Activated T-cell treated with anti-CD3 and anti-CD28 coated beads, Interleukin-2, amount 50 U/mL, for 48 hours (primary cell): ENCODE data around the gene GLTPD2.
A peak's percentile ranks its signal among the peaks of the same experiment; 100 is the strongest.

Source experiments
- DNase-seq, 2 experiments: peaks; one replicate each; pipeline ENCODE4 v3.0.0-alpha.2; 2020

The GLTPD2 gene

DNA sequence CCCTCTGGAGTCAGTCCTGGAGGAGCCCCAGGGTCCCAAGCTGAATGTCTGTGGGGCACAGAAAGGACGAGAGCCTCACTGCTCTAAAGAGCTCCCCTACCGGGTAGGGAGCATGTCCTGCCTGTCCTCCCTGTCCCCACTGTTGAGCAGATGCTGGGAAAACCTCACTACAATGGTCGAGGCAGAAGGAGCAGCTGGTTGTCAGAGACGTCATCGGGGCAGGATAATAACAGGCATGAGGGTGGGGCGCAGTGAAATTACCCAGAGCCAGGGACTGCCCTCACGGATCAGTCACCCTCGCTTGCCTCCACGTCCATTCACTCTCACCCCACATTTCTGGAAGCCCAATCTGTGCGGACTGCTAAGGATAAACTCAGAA lies 16.5 kb upstream of the GLTPD2 start:
- DNase-seq, result no peak

DNA sequence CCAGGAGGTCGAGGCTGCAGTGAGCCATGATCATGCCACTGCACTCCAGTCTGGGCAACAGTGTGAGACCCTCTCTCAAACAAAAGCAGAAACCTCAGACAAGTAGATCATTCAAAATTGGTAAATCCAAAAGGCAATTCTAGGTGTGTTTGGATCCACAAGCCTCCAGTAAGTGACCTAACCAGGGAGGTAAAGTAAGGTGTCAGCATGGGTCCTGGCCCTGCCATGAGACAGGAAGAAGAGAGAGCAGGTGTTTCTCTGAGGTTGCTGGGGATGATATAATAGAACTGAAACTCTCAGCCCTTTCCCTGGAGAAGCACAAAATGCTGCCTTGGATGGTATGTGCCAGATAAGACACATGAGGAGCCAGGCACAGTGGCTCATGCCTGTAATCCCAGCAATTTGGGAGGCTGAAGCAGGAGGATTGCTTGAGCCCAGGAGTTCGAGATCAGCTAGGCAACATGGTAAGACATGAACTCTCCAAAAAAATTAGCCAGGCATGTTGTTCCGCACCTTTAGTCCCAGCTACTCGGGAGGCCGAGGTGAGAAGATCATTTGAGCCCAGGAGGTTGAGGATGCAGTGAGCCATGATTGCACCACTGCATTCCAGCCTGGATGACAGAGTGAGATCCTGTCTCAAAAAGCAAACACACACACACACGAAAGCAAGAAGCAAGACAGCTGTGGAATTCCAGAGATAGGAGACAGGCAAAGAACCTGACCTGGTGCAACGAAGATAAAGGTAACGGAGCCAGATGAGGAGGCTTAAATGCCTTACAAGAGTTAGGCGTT lies 10.6 kb upstream of the GLTPD2 start:
- no peak for DNase-seq

DNA sequence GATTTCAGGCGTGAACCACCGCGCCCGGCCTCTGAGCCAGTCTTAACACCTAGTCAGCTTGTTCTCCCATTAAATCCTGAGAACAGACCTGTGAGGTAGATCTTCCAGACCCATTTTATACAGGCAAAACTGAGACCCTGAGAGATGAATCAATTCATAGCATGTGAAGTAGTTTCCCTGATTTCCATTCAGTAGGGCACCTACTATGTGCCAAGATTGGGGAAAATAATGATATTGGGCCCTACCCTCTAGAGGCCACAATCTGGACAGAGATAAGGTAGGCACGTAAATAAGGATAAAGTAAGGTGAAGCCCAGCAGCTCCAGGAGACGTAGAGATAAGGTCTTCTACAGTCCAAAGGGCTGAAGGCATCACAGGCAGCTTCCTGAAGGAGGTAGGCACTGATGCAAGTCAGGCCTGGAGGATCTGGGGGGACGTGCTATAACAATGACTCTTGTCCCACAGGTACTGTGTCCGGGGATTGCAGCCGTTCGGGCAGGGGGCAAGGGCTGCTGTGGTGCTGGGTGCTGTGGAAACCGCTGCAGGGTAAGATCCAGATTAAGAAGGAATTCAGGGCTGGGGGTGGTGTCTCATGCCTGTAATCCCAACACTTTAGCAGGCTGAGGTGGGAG lies 8.3 kb upstream of the GLTPD2 start:
- DNase-seq, result no peak

DNA sequence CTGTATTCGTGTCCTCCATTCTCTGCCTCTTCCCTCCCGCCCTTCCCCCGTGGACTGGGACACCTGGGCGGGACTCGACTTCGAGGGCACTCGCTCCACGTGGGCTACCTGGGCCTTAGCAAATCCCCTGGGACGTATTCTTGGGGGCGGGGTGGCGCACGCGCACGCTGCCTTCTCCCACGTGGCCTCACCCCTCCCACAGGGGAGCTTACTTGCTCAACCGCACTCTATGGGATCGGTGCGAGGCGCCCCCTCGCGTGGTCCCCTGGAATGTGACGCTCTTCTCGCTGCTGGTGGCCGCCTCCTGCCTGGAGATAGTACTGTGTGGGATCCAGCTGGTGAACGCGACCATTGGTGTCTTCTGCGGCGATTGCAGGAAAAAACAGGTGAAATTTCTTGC lies 6.1 kb upstream of the GLTPD2 start:
- DNase-seq, result peak in 1 of 2 experiments; percentile 40

DNA sequence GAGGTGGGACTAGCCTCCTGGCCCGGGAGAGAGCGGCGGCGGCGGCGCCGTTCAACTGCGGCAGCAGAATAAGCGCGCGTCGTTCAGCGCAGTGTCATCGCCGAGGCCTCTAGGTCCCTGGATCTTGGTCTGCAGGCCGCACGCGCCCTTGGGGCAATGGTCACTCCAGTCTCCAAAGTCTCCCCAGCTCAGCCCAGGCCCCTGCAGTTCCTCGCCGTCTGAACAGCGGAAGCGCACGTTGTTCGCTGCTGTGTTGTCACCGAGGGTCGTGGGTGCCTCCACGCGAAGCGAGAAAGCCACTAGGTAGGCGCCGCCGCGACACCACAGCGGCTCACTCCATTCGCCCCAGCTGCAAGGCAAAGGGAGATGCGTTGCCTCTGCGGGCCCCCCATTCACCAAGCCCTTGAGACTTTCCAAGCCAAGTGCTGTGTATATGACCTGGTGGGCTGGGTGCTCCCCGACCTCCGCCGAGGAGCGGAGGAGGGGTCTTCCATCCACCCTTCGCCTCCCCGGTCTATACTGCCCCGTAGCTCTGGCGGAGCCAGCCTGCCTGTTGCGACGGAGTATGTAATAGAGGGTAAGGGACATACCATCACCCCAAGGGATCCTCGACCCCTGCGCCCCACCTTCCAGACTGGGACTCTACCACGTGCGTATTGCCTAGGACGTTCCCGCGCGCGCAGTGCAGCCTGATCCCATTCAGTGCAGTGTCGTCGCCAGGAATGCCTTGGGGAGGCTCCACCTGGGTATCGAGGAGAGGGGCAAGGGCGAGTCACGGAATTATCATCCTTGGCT lies 3.3 kb upstream of the GLTPD2 start:
- DNase-seq, result peak; percentile 41 to 44

DNA sequence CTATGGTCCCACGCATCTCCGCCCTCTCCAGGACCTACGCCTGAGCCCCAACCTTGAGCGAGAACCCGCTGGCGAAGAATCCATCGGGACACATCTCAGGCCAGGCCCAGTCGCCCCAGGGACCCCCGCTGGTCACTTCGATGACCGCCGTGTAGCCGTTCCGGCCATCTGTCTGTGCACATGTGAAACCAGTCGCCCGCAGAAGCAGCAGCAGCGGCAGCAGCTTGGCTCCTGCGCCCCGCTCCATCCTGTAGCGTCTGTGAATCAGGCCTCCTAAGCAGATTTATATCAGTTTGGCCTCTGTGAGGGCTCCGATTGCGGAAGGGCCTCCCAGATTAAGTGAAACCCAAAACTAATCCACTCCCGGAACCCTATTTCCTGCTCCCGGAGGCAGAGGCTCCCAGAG lies 2.7 kb upstream of the GLTPD2 start, which contains the start of gene VMO1:
Gene VMO1 (minus strand): TSS at position 259 of the 406 bp plus-strand sequence. CDS start 12 bp downstream, at position 247.
- peak in 1 of 2 experiments; percentile 39 for DNase-seq

DNA sequence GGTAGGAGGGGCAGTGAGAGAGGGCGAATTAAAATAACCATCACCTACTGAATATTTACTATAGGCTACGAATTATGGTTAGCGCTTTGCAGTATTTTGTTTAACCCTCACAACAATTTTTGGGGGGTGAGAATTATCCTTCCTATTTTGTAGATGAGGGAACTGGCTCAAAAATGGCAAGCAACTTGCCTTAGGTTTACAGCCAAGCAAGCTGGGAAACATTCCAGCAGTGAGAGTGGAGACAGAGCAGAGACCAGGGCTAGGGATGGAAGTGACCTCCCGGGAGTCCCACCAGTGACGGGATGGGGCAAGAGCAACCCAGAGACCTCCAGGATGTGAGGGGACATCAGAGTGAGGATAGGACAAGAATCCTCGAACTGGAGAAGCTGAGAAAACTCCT lies 2.2 kb upstream of the GLTPD2 start:
- no peak for DNase-seq

DNA sequence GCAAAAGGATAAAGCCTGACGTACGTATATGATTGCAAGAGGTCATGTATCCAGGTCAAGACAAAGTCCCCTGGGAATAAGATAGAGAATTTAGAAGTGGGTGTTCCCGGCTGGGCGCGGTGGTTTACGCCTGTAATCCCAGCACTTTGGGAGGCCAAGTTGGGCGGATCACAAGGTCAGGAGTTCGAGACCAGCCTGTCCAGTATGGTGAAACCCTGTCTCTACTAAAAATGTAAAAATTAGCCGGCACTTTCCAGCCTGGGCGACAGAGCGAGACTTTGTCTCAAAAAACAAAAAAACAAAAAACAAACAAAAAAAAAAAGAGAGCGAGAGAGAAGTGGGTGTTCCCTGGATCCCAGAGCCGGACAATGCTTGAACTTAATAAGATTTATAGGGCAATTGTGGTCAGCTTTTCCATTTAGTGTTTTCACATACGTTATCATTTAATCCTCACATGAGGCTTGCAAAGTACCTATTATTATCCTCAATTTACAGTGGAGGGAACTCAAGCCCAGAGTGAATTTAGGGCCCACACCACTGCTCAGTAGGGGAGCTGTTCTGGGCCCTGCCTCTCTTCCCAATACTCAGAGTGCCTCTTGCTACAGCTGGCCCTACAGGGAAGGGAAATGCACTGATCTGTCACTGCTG lies 481 bp upstream of the GLTPD2 start:
- no peak for DNase-seq

DNA sequence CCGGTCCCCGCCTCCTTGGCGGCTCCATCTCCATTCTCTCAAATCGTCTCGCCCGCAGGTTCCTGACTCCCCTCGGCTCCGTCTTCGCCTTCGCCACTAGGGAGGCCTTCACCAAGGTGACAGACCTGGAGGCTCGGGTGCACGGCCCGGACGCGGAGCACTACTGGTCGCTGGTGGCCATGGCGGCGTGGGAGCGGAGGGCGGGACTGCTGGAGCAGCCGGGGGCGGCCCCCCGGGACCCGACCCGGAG lies 862 bp downstream of the GLTPD2 start:
- DNase-seq, result no peak

DNA sequence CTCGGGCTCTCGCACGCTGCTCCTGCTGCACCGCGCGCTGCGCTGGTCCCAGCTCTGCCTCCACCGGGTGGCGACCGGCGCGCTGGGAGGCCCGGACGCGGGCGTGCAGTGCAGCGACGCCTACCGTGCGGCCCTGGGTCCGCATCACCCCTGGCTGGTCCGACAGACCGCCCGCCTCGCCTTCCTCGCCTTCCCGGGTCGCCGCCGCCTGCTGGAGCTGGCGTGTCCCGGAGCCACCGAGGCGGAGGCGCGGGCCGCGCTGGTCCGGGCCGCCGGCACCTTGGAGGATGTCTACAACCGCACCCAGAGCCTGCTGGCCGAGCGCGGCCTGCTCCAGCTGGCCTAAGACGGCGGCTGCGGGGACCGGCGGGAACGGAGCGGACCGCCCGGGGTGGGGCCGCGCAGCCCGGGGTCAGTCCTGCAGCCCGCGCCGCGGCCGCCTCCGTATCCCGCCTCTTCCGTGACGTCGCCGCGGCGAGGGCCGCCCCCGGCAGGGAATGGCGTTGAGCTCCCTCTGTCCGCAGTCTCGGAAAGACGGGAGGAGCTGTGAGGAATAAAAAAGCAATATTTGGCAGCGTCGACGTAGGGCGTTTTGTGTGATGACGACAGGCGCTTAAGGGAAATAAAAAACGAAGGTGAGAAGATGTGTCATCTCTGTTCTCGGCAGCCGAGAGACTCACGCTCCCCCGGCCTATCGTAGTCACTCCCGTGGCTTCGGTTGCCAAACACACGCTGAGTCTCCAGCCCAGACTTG lies 1.4 kb downstream of the GLTPD2 start:
- DNase-seq, result peak; percentile 86 to 91

DNA sequence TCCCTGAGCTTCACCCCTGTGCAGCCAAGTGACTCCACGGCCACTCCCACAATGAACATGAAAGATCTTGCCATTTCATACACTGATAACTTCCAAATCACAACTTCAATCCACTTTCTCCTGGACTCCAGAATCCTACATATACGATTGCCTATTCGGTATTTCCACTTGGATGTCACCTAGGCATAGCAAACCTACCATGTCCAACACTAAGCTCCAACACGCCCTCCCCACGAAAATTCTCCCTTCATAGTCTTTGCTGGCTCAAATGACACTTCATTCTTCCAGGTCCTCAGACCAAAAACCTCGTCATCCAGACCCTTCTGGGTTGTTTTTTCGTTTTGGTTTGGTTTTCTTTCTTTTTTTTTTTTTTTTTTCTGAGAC lies 1.9 kb downstream of the GLTPD2 start:
- no peak for DNase-seq

DNA sequence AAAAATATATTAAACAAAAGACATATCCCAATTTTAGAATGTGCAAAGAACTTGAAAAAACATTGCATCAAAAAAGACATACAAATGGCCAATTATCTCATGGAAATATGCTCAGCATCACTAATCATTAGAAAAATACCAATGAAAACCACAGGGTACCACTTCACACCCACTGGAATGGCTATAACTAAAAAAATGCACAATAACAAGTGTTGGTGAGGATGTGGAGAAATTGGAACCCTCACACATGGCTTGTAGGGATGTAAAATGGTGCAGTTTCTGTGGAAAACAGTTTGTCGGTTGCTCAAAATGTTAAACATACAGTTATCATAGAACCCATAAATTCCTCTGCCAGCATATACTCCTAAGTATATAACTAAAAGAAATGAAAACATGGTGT lies 6.4 kb downstream of the GLTPD2 start:
- DNase-seq, result no peak

DNA sequence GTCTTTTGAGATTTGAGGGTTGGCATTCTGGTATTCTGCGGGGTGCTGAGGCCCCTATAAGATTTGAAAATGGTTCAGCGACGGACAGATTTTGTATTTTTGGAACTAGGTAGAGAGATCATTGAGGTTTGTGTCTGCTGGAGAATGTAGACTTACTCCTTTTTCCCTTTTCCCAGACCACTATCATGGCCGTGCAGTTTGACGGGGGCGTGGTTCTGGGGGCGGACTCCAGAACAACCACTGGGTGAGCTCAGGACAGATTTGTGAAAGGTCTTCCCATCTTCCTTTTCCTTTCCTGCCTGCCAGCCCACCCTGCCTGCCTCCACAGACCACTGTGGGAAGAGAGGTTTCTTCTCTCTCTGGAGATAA lies 7.8 kb downstream of the GLTPD2 start:
- peak; percentile 62 to 64 for DNase-seq

DNA sequence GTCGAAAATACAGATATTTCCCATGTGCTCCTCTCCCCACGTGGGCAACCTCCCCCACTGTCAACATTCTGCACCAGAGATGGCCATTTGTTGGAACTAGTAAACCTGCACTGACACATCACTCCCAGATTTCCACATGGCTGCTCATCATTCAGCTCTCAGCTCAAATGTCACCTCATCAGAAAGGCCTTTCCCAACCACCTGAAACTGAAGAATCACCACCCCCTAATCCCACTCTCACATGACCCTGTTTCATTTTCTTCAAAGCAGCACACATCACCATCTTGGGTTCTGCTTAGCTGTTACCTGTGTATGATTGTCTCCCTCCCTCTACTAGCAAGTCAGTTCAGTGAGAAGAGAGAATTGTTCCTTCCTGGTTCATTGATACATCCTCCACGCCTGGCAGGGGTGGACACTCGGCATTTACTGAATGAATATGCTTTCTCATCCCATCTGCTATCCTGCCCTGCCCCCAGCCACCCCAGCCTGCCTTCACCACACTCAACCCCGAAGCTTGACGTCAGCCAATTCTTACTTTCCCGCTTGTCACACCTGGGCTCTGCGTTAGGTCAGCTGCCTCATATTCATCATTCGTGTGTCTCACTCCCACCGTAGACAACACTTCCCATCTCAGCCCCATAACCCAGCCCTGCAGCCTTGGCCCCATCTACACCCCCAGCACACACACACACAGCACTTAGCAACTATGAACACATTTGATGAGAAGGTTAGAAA lies 11.9 kb downstream of the GLTPD2 start:
- peak in 1 of 2 experiments; percentile 21 for DNase-seq

DNA sequence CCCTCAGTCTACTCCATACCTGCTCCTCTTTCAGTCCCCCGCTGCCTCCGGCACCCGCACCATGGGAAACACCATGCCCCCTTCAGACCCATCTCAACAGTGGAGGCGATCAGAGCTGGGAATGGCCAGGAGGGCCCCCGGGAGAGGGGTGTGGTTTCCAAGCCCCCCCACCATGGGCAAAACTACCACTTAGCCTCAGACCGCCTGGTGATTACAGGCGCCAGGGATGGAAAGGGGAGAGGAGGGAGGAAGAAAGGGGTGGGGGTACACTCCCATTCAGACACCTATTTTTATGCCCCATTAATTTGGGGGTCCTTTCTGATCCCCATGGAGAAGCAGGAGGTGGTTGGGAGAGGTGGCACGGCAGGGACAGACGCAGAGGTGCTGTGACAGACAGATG lies 13.5 kb downstream of the GLTPD2 start, which contains the start of gene C17orf114:
Gene C17orf114 (minus strand): TSS at position 101 of the 400 bp plus-strand sequence.
- no peak for DNase-seq

DNA sequence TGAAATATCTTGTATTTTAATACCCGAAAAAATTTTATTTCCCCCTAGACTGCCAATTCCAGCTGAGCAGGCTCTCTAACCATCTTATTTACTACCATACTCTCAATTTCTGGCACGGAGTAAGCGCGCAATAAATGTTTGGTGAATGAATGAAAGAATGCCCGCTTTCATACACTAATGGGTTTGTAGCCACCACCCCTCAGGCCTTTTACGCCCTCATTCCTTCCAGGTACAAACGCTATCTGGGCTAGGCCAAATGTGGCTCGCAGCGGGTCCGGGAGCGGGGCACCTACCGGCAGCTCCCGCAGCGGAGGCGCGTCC lies 17.7 kb downstream of the GLTPD2 start:
- no peak for DNase-seq

DNA sequence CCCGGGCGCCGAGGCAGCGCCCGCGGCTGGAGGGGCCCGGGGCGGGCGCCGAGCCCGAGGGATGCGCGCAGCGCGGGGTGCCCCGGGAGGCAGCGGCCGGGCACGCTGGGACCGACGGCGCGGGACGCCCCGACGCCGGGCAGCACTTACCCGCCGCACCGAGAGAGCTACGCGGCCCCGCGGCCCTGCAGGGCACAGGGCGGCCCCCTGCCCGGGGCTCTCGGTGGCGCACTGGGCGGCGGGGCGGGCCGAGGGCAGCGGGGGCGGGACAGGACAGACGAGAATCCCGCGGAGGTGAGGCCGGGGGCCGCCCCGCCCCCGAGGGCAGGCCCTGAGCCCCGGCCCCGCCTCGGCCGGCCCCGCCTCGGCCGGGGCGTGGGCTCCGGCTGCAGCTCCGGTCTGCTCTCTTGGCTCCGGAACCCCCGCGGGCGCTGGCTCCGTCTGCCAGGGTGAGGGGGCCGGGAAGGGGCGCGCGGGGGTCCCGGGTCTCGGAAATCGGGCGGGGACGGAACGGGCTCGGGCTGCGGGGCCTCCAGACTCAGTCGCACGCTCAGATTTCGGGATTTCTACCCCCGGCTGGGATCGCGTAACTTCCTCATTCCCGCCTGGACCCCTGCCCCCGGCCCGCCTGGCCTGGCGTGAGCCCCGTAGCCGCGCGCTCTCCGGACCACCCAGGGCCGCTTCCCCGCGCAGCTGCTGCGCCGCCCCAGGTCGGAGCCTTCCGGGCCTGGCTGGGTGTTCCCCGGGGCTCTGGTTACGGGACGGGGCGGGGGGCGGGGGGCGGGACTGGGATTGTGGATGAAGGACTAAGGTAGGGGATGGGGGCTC lies 18.2 kb downstream of the GLTPD2 start, which contains the start of gene PLD2:
Gene PLD2 (plus strand): TSS at position 376 of the 828 bp plus-strand sequence. CDS start 621 bp downstream, outside the sequence.
- DNase-seq, result peak; percentile 91 to 93

DNA sequence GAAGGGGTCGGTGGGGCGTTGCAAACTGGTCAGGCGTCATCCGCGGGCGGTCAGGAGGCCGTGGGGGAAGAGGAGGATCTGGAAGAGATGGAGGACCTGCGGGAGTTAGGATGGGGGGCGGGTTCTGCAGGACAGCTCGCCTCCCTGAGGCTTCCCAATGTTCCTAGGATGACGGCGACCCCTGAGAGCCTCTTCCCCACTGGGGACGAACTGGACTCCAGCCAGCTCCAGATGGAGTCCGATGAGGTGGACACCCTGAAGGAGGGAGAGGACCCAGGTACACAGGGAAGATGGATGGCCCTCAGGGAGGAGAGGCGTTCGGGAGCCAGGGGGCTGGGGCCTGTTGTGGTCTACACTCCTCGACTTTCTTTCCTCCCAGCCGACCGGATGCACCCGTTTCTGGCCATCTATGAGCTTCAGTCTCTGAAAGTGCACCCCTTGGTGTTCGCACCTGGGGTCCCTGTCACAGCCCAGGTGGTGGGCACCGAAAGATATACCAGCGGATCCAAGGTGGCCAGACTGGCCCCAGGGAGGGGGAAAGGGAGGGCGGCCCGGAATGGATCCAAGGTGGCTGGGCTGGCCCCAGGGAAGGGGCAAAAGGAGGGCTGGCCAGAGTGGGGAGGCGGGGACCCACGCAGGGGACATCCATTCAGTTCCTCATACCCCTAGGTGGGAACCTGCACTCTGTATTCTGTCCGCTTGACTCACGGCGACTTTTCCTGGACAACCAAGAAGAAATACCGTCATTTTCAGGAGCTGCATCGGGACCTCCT lies 19.0 kb downstream of the GLTPD2 start:
- DNase-seq, result no peak

DNA sequence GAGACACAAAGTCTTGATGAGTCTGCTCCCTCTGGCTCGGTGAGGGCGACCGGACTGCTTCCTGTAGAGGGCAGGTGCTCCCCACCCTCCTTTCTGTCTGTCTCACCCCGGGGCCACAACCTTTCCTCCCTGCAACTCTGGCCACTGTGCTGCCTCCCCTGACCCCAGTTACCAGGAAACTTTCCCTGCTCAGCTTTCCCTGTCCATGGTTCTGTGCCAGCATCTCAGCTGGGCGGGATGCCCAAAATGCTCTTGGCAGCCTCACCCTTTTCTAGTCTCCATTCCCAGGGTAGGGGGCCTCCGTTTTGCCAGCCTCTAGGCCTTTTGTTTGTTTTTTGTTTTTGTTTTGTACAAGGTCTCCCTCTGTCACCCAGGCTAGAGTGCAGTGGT lies 19.6 kb downstream of the GLTPD2 start:
- DNase-seq, result no peak

DNA sequence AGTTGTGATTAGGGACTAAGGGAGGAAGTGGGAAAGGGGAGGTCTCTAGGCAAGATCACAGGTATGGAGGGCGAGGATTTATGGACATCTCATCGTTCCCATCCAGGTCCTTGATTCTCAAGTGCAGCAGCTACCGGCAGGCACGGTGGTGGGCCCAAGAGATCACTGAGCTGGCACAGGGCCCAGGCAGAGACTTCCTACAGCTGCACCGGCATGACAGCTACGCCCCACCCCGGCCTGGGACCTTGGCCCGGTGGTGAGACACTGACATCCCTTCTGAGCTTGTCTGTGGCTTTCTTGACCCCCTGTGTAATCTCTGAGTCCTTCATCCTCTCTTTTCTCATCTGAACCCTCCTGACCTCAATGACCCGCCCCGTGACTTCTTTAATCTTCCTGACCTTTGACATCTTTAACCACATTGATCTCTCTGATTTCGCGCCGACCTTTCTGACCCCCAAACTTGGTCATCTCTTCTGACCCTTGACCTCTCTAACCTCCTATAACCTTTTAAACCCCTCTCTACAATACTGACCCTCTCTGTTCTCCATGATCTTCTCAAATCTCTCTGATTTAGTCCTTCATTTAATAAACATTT lies 22.0 kb downstream of the GLTPD2 start:
- no peak for DNase-seq
